Activated naive CD8-positive, alpha-beta T cell treated with anti-CD3 and anti-CD28 coated beads, Interleukin-2, amount 10 ng/mL, durations not matched to agents 7 days and 5 days (primary cell): ENCODE data around the gene WDR70. TPM values are rescaled to one million over a fixed set of nuclear protein-coding genes. Genes with fewer than 3 reads are reported as not detected.
"Not testable (repeated sequence)": the region's sequence is repeated elsewhere in the genome, so short reads cannot be mapped to it uniquely, and the experiment has no call there.

Experiments
- ATAC-seq: fragments of 150-1000 bp; cut with Tn5 transposase; one replicate; pipeline ENCODE4 v1.10.0; 2021; ENCODE audit warnings: low read depth, moderate library complexity
- POLR2A ChIA-PET: fragments of 350-600 bp; sonication (Branson Sonifier 250); formaldehyde crosslinking; loops from one replicate; lab custom pipeline; 2021; ENCODE audit warnings: antibody characterized with exemption; lab: Charles Lee
- DNase-seq: peaks from one replicate; pipeline ENCODE4 v3.0.0; 2021
- H3K27ac Mint-ChIP-seq: one replicate; pipeline ENCODE4 v1.8.0; 2022; ENCODE audit warnings: mild to moderate bottlenecking, mixed read lengths
- H3K27me3 Mint-ChIP-seq: one replicate; pipeline ENCODE4 v1.8.0; 2022; ENCODE audit warnings: mild to moderate bottlenecking, moderate library complexity, mixed read lengths
- H3K36me3 Mint-ChIP-seq: one replicate; pipeline ENCODE4 v1.8.0; 2021; ENCODE audit warnings: mild to moderate bottlenecking, mixed read lengths
- H3K4me1 Mint-ChIP-seq: one replicate; pipeline ENCODE4 v1.8.0; 2021; ENCODE audit warnings: mixed read lengths
- H3K4me3 Mint-ChIP-seq: one replicate; pipeline ENCODE4 v1.8.0; 2022; ENCODE audit warnings: mild to moderate bottlenecking, moderate library complexity, mixed read lengths
- H3K9me3 Mint-ChIP-seq: one replicate; pipeline ENCODE4 v1.8.0; 2021; ENCODE audit warnings: mixed read lengths
- total RNA-seq, 2 experiments: library from RNA; stranded (reverse); gene quantifications; one replicate each; pipeline ENCODE4 v1.2.3, GENCODE V29; 2021

WDR70 gene
- total RNA-seq, 2 experiments from 2014 or later, result 35.8 to 37.6 TPM

DNA sequence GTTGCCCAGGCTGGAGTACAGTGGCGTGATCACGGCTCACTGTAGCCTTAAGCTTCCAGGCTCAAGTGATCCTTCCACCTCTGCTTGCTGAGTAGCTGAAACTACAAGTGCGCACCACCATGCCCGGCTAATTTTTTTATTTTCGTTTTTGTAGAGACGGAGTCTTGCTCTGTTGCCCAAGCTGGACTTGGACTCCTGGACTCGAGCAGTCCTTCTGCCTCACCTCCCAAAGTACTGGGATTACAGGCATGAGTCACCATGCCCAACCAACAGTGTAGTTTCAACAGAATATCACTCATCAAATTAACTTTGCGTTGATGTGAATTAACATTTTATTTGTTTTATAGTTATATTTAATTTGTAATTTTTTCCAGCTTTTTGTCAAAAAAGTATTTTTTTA, 45.3 kb downstream of the WDR70 start:
- ATAC-seq (no peak), DNase-seq (no peak)
- no peak overlapping the region for H3K4me3 Mint-ChIP-seq
- H3K9me3 Mint-ChIP-seq, result no peaks in the 10 kb centered on the region
- POLR2A ChIA-PET, result no interaction called here
- H3K27me3 Mint-ChIP-seq, result no peaks in the 10 kb centered on the region
- peaks cover 5% of the 10 kb centered on the region for H3K36me3 Mint-ChIP-seq
- no peak overlapping the region for H3K27ac Mint-ChIP-seq
- peaks cover 4% of the 10 kb centered on the region for H3K4me1 Mint-ChIP-seq

DNA sequence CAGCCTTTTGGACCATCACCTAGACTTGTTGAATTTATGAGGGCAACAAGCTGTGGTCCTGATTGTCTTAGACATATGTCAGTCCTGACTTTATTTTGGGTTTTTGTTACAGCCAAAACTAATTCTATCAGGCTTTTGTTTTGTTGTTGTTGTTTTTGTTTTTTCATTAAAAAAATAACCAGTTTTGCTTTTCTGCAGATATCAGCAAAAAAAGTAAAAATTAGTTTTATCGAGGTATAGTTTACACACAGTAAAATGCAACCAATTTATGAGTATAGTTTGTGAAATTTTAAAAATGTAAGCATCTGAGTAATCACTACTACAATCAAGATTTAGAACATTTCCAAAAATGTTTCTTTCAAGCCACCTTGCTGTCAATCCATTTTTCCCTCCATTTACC, 48.9 kb downstream of the WDR70 start:
- ATAC-seq (no peak), DNase-seq (no peak)
- H3K36me3 Mint-ChIP-seq, result peaks cover 3% of the 10 kb centered on the region
- H3K27me3 Mint-ChIP-seq, result no peaks in the 10 kb centered on the region
- no peaks in the 10 kb centered on the region for H3K4me1 Mint-ChIP-seq
- POLR2A ChIA-PET, result no interaction called here
- H3K9me3 Mint-ChIP-seq, result no peaks in the 10 kb centered on the region
- no peak overlapping the region for H3K27ac Mint-ChIP-seq
- no peak overlapping the region for H3K4me3 Mint-ChIP-seq

DNA sequence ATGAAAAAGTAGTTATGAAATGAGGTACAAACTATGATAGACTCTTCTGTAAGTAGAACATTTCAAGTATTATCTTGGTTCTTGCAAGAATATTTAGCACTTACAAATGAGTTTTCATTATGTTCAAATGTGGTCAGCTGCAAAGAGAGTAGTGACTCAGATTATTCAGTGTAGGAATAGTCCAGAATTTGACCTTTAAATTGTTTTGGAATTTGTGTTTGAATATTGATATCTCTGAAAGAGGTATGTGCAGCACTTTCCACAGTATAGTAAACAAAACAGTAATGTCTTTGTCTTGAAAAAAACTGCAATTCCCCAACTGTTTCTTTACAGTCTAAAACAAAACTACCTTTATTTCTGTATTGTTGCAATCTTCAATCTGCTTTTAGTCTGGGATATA, 56.1 kb downstream of the WDR70 start:
- POLR2A ChIA-PET, result no interaction called here
- Mint-ChIP-seq H3K27ac (no peak overlapping the region), H3K4me3 (no peak overlapping the region), H3K27me3 (no peaks in the 10 kb centered on the region), H3K4me1 (peaks cover 1% of the 10 kb centered on the region), H3K9me3 (no peaks in the 10 kb centered on the region), H3K36me3 (peaks cover 8% of the 10 kb centered on the region)
- DNase-seq (no peak), ATAC-seq (no peak)

DNA sequence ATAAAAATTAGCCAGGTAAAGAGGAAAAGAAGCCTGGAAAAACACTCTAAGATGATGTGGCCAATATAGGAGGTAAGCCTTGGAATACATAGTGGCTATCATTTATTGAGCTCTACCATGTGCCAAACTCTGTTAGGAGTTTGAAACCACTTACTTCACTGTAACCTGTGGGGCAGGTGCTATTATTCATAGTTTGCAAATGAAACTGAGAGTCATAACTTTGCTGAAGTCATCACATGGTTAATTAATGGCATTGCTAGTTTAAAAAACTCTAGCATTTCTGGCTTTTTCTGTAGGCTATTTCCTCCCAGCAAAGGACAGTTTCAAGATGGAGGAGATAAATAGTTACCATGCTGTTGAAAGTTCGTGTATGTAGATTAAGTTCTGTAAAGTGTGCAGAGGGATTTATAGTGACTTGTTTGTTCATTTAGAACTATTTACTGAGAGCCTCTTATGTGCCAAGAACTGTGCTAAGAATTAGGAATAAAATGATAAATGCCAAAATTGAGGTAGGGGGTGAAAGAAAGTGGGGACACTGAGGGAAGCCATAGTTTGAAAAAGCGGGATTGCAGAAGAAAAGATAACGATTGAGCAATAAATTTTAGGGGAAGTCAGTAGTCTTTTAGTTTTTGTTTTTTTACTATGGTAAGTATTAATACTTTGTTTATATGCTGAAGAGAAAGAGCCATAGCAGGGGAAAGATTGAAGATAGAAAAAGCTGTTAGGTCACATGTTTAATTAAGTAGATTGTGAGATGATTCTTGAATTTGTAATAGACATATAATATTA, 57.2 kb downstream of the WDR70 start:
- DNase-seq, result no peak
- no peak overlapping the region for H3K27ac Mint-ChIP-seq
- H3K4me1 Mint-ChIP-seq, result peaks cover 1% of the 10 kb centered on the region
- no peak overlapping the region for H3K4me3 Mint-ChIP-seq
- no peaks in the 10 kb centered on the region for H3K9me3 Mint-ChIP-seq
- H3K36me3 Mint-ChIP-seq, result peaks cover 8% of the 10 kb centered on the region
- POLR2A ChIA-PET, result interaction anchor here (0.6 kb wide), 1 partner anchor 62 kb away, joined by 3 read pairs; no protein-coding TSS in a partner anchor
- H3K27me3 Mint-ChIP-seq, result no peaks in the 10 kb centered on the region
- no peak for ATAC-seq

DNA sequence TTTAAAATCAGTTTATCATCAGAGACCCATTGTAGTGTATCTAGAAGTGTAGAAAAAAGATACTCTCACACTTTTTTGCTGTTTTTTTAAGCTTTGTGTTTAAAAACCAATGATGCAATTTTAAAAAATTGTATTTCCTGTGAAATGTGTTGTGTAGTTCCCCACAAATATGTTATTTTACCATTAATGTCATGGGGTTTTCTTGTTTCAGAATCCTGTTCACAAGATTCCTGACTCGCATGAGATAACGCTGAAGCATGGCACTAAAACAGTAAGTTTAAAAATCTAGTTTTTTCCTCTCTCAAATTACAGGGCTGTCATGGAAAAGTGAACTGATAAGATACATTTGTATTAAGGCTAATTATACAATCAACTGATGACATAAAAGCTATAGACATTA, 58.6 kb downstream of the WDR70 start:
- Mint-ChIP-seq H3K4me1 (peaks cover 1% of the 10 kb centered on the region), H3K27ac (no peak overlapping the region), H3K9me3 (no peaks in the 10 kb centered on the region), H3K4me3 (no peak overlapping the region), H3K27me3 (no peaks in the 10 kb centered on the region), H3K36me3 (peaks cover 8% of the 10 kb centered on the region)
- DNase-seq (no peak), ATAC-seq (no peak)
- POLR2A ChIA-PET, result no interaction called here

DNA sequence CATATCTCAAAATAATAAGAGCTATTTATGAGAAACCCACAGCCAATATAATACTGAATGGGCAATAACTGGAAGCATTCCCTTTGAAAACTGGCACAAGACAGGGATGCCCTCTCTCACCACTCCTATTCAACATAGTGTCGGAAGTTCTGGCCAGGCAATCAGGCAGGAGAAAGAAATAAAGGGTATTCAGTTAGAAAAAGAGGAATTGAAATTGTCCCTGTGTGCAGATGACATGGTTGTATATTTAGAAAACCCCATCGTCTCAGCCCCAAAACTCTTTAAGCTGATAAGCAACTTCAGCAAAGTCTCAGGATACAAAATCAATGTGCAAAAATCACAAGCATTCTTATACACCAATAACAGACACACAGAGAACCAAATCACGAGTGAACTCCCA, 66.7 kb downstream of the WDR70 start:
- ATAC-seq, H3K9me3 Mint-ChIP-seq, POLR2A ChIA-PET, H3K27me3 Mint-ChIP-seq, H3K4me1 Mint-ChIP-seq, H3K27ac Mint-ChIP-seq, DNase-seq, H3K4me3 Mint-ChIP-seq: not testable (repeated sequence)
- peaks cover 46% of the 10 kb centered on the region for H3K36me3 Mint-ChIP-seq

DNA sequence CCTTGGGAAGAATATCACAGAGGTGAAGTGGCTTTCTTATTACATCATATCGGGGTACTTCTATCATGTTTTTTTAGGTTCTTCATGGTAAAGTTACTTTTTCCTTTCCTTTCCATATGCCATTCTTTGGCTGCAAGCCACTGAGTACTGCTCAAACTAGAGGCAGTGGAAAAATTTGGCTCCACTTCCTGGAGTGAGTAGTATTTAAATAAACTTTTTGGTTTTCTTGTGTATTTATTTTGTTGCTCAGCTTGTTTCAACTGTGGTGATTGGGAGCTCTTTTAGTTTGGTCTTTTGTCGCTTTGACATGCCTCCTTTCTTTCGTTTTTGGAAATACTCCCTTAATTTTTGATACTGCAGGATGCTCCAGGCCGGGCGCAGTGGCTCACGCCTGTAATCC, 69.8 kb downstream of the WDR70 start:
- POLR2A ChIA-PET, result no interaction called here
- no peak for DNase-seq
- H3K27ac Mint-ChIP-seq, result no peak overlapping the region
- ATAC-seq, result no peak
- no peak overlapping the region for H3K4me3 Mint-ChIP-seq
- peaks cover 4% of the 10 kb centered on the region for H3K9me3 Mint-ChIP-seq
- H3K36me3 Mint-ChIP-seq, result peaks cover 60% of the 10 kb centered on the region
- no peaks in the 10 kb centered on the region for H3K4me1 Mint-ChIP-seq
- H3K27me3 Mint-ChIP-seq, result no peaks in the 10 kb centered on the region

DNA sequence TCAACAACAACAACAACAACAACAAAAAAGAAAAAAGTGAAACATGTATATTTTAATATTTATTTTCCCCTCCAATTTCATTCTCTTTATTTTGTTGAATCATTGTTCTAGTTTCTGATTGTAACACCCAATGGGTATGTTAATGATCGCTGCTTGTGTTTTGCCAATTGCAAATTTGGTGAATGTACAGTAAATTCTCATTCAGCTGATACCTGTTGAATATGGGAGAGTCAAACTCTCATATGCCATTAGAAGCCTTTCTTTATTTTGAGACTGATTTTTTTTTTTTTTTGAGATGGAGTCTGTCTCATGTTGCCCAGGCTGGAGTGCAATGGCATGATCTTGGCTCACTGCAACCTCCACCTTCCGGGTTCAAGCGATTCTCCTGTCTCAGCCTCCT, 72.9 kb downstream of the WDR70 start:
- ATAC-seq, H3K9me3 Mint-ChIP-seq, DNase-seq, H3K4me1 Mint-ChIP-seq, POLR2A ChIA-PET, H3K27me3 Mint-ChIP-seq, H3K4me3 Mint-ChIP-seq, H3K27ac Mint-ChIP-seq: not testable (repeated sequence)
- H3K36me3 Mint-ChIP-seq, result peaks cover 39% of the 10 kb centered on the region

DNA sequence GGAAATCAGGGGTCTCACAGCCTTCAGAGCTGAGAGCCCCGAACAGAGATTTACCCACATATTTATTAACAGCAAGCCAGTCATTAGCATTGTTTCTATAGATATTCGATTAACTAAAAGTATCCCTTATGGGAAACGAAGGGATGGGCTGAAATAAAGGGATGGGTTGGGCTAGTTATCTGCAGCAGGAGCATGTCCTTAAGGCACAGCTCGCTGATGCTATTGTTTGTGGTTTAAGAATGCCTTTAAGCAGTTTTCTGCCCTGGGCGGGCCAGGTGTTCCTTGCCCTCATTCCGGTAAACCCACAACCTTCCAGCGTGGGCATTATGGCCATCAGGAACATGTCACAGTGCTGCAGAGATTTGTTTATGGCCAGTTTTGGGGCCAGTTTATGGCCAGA, 74.1 kb downstream of the WDR70 start:
- ATAC-seq, DNase-seq, H3K9me3 Mint-ChIP-seq, H3K27me3 Mint-ChIP-seq, H3K4me1 Mint-ChIP-seq, H3K27ac Mint-ChIP-seq, H3K4me3 Mint-ChIP-seq, POLR2A ChIA-PET: not testable (repeated sequence)
- peaks cover 33% of the 10 kb centered on the region for H3K36me3 Mint-ChIP-seq

DNA sequence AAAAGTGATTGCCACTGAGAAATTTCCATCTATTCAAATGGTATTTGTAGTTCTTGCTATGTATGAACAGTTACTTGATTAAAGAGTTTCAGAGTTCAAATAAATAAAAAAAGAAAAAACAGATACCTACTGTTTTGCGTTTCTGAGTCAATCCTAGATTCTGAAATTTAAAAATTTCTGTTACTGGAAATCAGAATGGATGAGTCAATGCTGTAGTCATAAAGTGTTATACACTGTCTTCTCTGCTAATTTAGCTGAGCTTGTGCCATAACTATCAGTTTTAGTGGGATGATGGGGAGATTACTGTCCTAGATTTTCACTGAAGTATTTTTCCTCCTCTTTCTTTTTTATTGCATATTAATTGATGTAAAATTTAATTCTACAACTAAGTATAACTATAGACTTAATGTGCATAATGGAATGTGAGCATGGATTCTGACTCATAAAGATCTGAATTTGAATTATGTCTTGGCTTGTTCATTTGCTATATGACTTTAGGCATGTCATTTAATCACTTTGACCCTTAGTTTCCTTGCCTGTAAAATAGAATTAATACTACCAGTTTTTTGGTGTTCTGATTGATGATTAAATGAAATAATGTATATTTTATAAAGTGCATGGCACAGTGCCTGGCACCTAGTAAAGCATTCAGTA, 75.4 kb downstream of the WDR70 start:
- H3K4me3 Mint-ChIP-seq, ATAC-seq, H3K27me3 Mint-ChIP-seq, H3K27ac Mint-ChIP-seq, DNase-seq, POLR2A ChIA-PET, H3K9me3 Mint-ChIP-seq, H3K4me1 Mint-ChIP-seq: not testable (repeated sequence)
- peaks cover 33% of the 10 kb centered on the region for H3K36me3 Mint-ChIP-seq

DNA sequence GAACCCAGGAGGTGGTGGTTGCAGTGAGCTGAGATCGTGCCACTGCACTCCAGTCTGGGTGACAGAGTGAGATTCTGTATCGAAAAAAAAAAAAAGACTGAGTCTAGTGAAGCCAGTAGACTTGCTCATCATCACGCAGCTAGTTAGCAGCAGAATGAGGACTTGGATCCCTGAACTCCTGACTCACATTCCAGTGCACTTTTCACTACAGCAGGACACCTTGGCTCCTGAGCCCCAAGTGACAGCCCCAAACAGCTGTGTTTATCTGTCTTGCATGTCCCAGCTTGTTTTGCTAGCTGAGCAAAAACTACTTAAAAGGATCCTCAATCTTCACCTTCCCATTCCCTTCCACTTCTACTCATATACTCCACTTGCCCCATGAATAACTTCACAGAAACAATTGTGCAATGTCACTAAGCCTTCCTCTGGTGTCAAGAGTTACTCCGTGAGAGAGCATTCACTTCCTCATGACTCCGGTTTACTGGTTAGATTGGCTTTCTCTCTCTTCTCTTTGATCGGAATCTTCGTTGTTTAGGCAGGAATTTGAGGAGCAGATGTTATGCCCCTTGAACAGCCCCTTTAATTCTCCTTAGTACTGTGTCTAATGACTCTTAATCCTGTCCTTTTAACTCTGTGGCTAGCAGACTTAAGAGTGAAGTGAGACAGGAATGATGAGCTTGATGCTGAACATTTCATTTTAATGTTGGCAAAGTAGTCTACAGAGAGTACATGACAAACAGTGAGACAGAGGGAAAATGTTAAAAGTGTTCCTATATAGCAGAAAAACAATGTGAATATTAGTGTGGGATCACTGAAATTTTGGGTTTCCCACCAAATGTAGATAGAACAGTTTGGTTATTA, 84.3 kb downstream of the WDR70 start:
- ATAC-seq, H3K4me3 Mint-ChIP-seq, H3K9me3 Mint-ChIP-seq, H3K27ac Mint-ChIP-seq, POLR2A ChIA-PET, H3K4me1 Mint-ChIP-seq, DNase-seq, H3K27me3 Mint-ChIP-seq: not testable (repeated sequence)
- H3K36me3 Mint-ChIP-seq, result peaks cover 13% of the 10 kb centered on the region

DNA sequence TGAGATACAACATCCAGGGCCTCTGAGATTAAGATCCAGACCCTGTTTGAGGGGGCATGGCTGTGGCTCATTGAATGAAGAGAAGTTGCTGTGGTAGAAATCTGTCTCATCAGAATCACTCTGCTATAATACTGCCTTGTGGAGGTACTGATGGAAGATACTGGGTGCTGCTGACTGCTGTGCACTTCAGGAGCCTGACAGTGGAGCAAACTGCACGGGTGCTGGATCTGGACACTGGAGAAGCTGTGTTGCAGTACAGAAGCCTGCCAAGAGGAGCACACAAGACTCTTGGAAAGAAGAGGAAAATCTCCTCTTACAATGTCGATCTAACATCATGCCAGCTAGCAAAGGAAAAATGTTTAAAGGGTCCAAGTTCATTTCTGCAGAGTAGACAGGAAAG, 85.5 kb downstream of the WDR70 start:
- H3K4me3 Mint-ChIP-seq, ATAC-seq, H3K27ac Mint-ChIP-seq, H3K9me3 Mint-ChIP-seq, POLR2A ChIA-PET, DNase-seq, H3K4me1 Mint-ChIP-seq, H3K27me3 Mint-ChIP-seq: not testable (repeated sequence)
- peaks cover 18% of the 10 kb centered on the region for H3K36me3 Mint-ChIP-seq

DNA sequence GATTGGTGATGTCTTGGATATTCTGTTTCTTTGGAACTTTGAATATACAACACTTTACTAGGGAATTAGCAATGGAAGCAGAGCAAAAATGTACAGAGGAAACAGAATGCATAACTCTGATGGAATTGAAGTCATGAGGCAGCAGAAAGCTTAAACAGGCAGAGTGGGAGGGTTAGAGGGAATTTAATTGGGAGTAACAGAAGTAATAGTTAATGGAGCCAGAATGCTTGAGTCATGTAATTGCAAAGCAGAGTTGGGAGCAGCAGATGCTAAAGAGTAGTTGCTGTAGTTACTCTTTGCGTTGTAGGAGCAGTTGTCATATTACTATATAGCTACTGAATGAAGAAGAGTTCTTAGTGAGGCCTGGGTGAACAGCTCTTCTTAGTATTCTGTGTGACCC, 90.3 kb downstream of the WDR70 start:
- DNase-seq, H3K4me3 Mint-ChIP-seq, H3K4me1 Mint-ChIP-seq, H3K27me3 Mint-ChIP-seq, H3K27ac Mint-ChIP-seq, POLR2A ChIA-PET, ATAC-seq, H3K9me3 Mint-ChIP-seq: not testable (repeated sequence)
- peaks cover 25% of the 10 kb centered on the region for H3K36me3 Mint-ChIP-seq
